ENCODE data around the gene PRPSAP1. TPM values are rescaled to one million over a fixed set of nuclear protein-coding genes. Genes with fewer than 3 reads are reported as not detected.

Gene PRPSAP1
- total and polyA plus RNA-seq, 2 of the 8 experiments (the other 6 are each of a cell fraction or from before 2014, with no cell fraction given), result 32.0 to 54.2 TPM

GRCh38 chr17:76395980-76396379 lies 42.3 kb upstream of the PRPSAP1 start:
- peaks cover 5 to 7% of the 10 kb centered on the region in 2 experiments for H4K20me1 ChIP-seq (replicated peaks in 1 of 2; ENCODE audit: control insufficient read depth in 1 of 2, insufficient read depth in 2 of 2, low read length in 2 of 2)
- no peak overlapping the region for H3K4me3 ChIP-seq (ENCODE audit: extremely low read depth in 1 of 4, insufficient read depth in 2 of 4, low read depth in 3 of 4, low read length in 4 of 4)
- no peak overlapping the region for H3K9ac ChIP-seq (replicated peaks in 1 of 4; ENCODE audit: extremely low read depth in 1 of 4, low read depth in 3 of 4, low read length in 3 of 4)
- ChIA-PET CTCF (ENCODE audit: partially characterized antibody) (interaction anchor here (0.6 to 28.1 kb wide), 10 partner anchors 11 to 102 kb away, joined by 3 to 635 read pairs (median 32); partner anchors contain the start of genes PRPSAP1, QRICH2 and SPHK1), POLR2A (ENCODE audit: partially characterized antibody) (no interaction called here)
- no peak for TF ChIP-seq NRF1 (IDR thresholded peaks at IDR 0.05; ENCODE audit: low read depth, low read length)
- no peak for TF ChIP-seq TBP (IDR thresholded peaks at IDR 0.05; ENCODE audit: low read depth, low read length)
- no peak for TF ChIP-seq SIRT6 (IDR thresholded peaks at IDR 0.05; ENCODE audit: low read length)
- TF ChIP-seq SRF (IDR thresholded peaks at IDR 0.05; ENCODE audit: low read depth, low read length), result no peak
- TF ChIP-seq JUN (IDR thresholded peaks at IDR 0.05; ENCODE audit: low read depth, low read length), result no peak
- TF ChIP-seq CEBPB (IDR thresholded peaks at IDR 0.05; ENCODE audit: low read depth, low read length), result no peak
- no peak for TF ChIP-seq CTCF (IDR thresholded peaks at IDR 0.05; ENCODE audit: control extremely low read depth in 1 of 3, insufficient read depth in 1 of 3, low read depth in 1 of 3, low read length in 3 of 3)
- no peak for TF ChIP-seq CHD2 (IDR thresholded peaks at IDR 0.05; ENCODE audit: low read length)
- no peaks in the 10 kb centered on the region for H3K79me1 ChIP-seq (ENCODE audit: low read depth, low read length)
- no peak overlapping the region for H3K27ac ChIP-seq (ENCODE audit: low read depth, low read length)
- 86% methylated on average over 14 of the region's 15 CpGs; no CpG with 5 or more reads in 1 of the 2 experiments for WGBS, 2 experiments (ENCODE audit: extremely low coverage in 1 of 2, insufficient coverage in 1 of 2, insufficient read length in 1 of 2, insufficient replicate concordance in 2 of 2, low coverage in 1 of 2, low lambda C conversion rate in 2 of 2, missing lambda C conversion rate in 1 of 2)
- DNase-seq (ENCODE audit: low read depth in 1 of 2, low spot score in 2 of 2), result no peak
- no peaks in the 10 kb centered on the region for H3K79me2 ChIP-seq (ENCODE audit: control insufficient read depth in 1 of 2, insufficient read depth in 2 of 2, low read length in 2 of 2)
- no peaks in the 10 kb centered on the region for H3K23me2 ChIP-seq (ENCODE audit: low read depth, low read length)
- no peak overlapping the region for H3K14ac ChIP-seq (ENCODE audit: insufficient read length)
- no peak overlapping the region for H4K8ac ChIP-seq (ENCODE audit: extremely low read depth, insufficient read depth, low read length)
- H2BK5ac ChIP-seq (ENCODE audit: low read depth, low read length), result no peak overlapping the region
- H3K4ac ChIP-seq (replicated peaks; ENCODE audit: insufficient read length, low read depth, low read length), result no peak overlapping the region
- H3K4me2 ChIP-seq (ENCODE audit: insufficient read depth in 1 of 2, low read depth in 2 of 2, low read length in 2 of 2), result no peak overlapping the region
- no peak for FAIRE-seq
- no peaks in the 10 kb centered on the region; a peak in 1 of 7 replicates for H3K4me1 ChIP-seq (replicated peaks in 1 of 4; ENCODE audit: control insufficient read depth in 3 of 4, insufficient read depth in 4 of 4, low read length in 3 of 4)
- no peak overlapping the region for H4K91ac ChIP-seq (replicated peaks; ENCODE audit: insufficient read length, low read length)
- H3K56ac ChIP-seq (replicated peaks; ENCODE audit: insufficient read length, low read depth, low read length), result no peak overlapping the region
- H2BK120ac ChIP-seq (replicated peaks; ENCODE audit: low read depth, low read length), result no peak overlapping the region
- H3K18ac ChIP-seq (ENCODE audit: extremely low read depth, low read length), result no peak overlapping the region
- H2AFZ ChIP-seq (ENCODE audit: low read length), result no peak overlapping the region
- no peak overlapping the region for H2AK5ac ChIP-seq (ENCODE audit: low read depth, low read length)
- H3K36me3 ChIP-seq (ENCODE audit: control insufficient read depth in 2 of 4, insufficient read depth in 4 of 4, low read length in 3 of 4), result peaks cover 33 to 66% (median 61%) of the 10 kb centered on the region in 4 experiments
- no peaks in the 10 kb centered on the region for H3K9me3 ChIP-seq (ENCODE audit: insufficient read depth in 2 of 2, low read depth in 1 of 2, low read length in 1 of 2)
- no peak overlapping the region for H4K5ac ChIP-seq (ENCODE audit: insufficient read length, low read depth, low read length)
- no peak overlapping the region for H2BK20ac ChIP-seq (ENCODE audit: low read length)
- no peak overlapping the region for H2BK12ac ChIP-seq (ENCODE audit: low read depth, low read length)
- H3K23ac ChIP-seq (ENCODE audit: insufficient read length), result no peak overlapping the region
- H3K27me3 ChIP-seq (replicated peaks in 1 of 4; ENCODE audit: control insufficient read depth in 3 of 4, extremely low read depth in 1 of 4, insufficient read depth in 3 of 4, low read length in 3 of 4), result no peaks in the 10 kb centered on the region
- H2BK15ac ChIP-seq (ENCODE audit: low read length), result no peak overlapping the region
